ENCODE data around the gene DAAM1. TPM values are rescaled to one million over a fixed set of nuclear protein-coding genes. Genes with fewer than 3 reads are reported as not detected.
A peak's percentile ranks its signal among the peaks of the same experiment; 100 is the strongest.

The DAAM1 gene
- total RNA-seq, 1 experiment from 2014 or later, result 30.4 TPM

GRCh38 chr14:59330455-59330854 lies 142.0 kb downstream of the DAAM1 start:
- Mint-ChIP-seq H3K9me3 (no peaks in the 10 kb centered on the region), H3K27me3 (ENCODE audit: low read depth) (no peaks in the 10 kb centered on the region), H3K4me1 (peaks cover 59% of the 10 kb centered on the region), H3K36me3 (peaks cover 10% of the 10 kb centered on the region), H3K4me3 (no peak overlapping the region), H3K27ac (peak overlapping the region; percentile 28; the same call in 1 of the 2 replicates)
- ATAC-seq, result peak; percentile 60
- TF ChIP-seq JUN (CRISPR knock-in tag; IDR thresholded peaks at IDR 0.05) (no peak), SP1 (CRISPR knock-in tag; conservative IDR thresholded peaks at IDR 0.05) (no peak)
- no peak for DNase-seq (ENCODE audit: low spot score)
- CTCF ChIA-PET, result interaction anchor here (0.8 to 0.9 kb wide), 2 partner anchors 95 to 246 kb away, joined by 3 to 4 read pairs; partner anchors contain the start of gene CCDC175
- POLR2A ChIA-PET, result interaction anchor here (1.1 to 1.4 kb wide), 3 partner anchors 9 to 142 kb away, joined by 3 read pairs; partner anchors contain the start of gene DAAM1

GRCh38 chr14:59331217-59331616 lies 142.8 kb downstream of the DAAM1 start:
- no peak overlapping the region for H3K4me3 Mint-ChIP-seq
- DNase-seq (ENCODE audit: low spot score), result peak; percentile 47

GRCh38 chr14:59332727-59333126 lies 144.3 kb downstream of the DAAM1 start:
- Mint-ChIP-seq H3K36me3 (peaks cover 10% of the 10 kb centered on the region), H3K4me1 (peaks cover 81% of the 10 kb centered on the region), H3K27ac (no peak overlapping the region), H3K27me3 (ENCODE audit: low read depth) (no peaks in the 10 kb centered on the region), H3K9me3 (no peaks in the 10 kb centered on the region), H3K4me3 (no peak overlapping the region)
- POLR2A ChIA-PET, result no interaction called here
- CTCF ChIA-PET, result no interaction called here
- TF ChIP-seq ZBTB21 (CRISPR knock-in tag; IDR thresholded peaks at IDR 0.05; ENCODE audit: borderline replicate concordance) (no peak), NFE2L1 (CRISPR knock-in tag; IDR thresholded peaks at IDR 0.05) (no peak), CDX4 (CRISPR knock-in tag; IDR thresholded peaks at IDR 0.05; ENCODE audit: borderline replicate concordance) (no peak), AFF4 (CRISPR knock-in tag; IDR thresholded peaks at IDR 0.05; ENCODE audit: borderline replicate concordance) (no peak), STAT6 (CRISPR knock-in tag; conservative IDR thresholded peaks at IDR 0.05; ENCODE audit: low read depth) (no peak), USF2 (CRISPR knock-in tag; IDR thresholded peaks at IDR 0.05) (no peak), TCF7 (CRISPR knock-in tag; IDR thresholded peaks at IDR 0.05; ENCODE audit: low read depth) (no peak), FOXJ3 (CRISPR knock-in tag; IDR thresholded peaks at IDR 0.05; ENCODE audit: borderline replicate concordance) (no peak), PRRX2 (CRISPR knock-in tag; IDR thresholded peaks at IDR 0.05) (no peak), HMGXB4 (CRISPR knock-in tag; IDR thresholded peaks at IDR 0.05) (no peak)
- TF ChIP-seq, protein P1, sequence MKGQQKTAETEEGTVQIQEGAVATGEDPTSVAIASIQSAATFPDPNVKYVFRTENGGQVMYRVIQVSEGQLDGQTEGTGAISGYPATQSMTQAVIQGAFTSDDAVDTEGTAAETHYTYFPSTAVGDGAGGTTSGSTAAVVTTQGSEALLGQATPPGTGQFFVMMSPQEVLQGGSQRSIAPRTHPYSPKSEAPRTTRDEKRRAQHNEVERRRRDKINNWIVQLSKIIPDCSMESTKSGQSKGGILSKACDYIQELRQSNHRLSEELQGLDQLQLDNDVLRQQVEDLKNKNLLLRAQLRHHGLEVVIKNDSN (CRISPR knock-in tag; IDR thresholded peaks at IDR 0.05), result no peak
- TF ChIP-seq, protein P2, sequence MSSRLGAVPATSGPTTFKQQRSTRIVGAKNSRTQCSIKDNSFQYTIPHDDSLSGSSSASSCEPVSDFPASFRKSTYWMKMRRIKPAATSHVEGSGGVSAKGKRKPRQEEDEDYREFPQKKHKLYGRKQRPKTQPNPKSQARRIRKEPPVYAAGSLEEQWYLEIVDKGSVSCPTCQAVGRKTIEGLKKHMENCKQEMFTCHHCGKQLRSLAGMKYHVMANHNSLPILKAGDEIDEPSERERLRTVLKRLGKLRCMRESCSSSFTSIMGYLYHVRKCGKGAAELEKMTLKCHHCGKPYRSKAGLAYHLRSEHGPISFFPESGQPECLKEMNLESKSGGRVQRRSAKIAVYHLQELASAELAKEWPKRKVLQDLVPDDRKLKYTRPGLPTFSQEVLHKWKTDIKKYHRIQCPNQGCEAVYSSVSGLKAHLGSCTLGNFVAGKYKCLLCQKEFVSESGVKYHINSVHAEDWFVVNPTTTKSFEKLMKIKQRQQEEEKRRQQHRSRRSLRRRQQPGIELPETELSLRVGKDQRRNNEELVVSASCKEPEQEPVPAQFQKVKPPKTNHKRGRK (CRISPR knock-in tag; IDR thresholded peaks at IDR 0.05; ENCODE audit: borderline replicate concordance), result no peak
- TF ChIP-seq, protein P3, sequence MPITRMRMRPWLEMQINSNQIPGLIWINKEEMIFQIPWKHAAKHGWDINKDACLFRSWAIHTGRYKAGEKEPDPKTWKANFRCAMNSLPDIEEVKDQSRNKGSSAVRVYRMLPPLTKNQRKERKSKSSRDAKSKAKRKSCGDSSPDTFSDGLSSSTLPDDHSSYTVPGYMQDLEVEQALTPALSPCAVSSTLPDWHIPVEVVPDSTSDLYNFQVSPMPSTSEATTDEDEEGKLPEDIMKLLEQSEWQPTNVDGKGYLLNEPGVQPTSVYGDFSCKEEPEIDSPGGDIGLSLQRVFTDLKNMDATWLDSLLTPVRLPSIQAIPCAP (CRISPR knock-in tag; IDR thresholded peaks at IDR 0.05), result no peak
- DNase-seq (ENCODE audit: low spot score) (no peak), ATAC-seq (no peak)

More at GRCh38 chr14:59331217-59331616, 142.8 kb downstream of the DAAM1 start:
- CTCF ChIA-PET, result interaction anchor here (0.8 kb wide), 1 partner anchor 61 kb away, joined by 8 read pairs; no protein-coding TSS in a partner anchor
- Mint-ChIP-seq H3K4me1 (peaks cover 66% of the 10 kb centered on the region), H3K27ac (peak overlapping the region; percentile 34), H3K36me3 (peaks cover 10% of the 10 kb centered on the region), H3K9me3 (no peaks in the 10 kb centered on the region), H3K27me3 (ENCODE audit: low read depth) (no peaks in the 10 kb centered on the region)
- ATAC-seq, result peak; percentile 76
- POLR2A ChIA-PET, result interaction anchor here (1.4 kb wide), 1 partner anchor 9 kb away, joined by 3 read pairs; no protein-coding TSS in a partner anchor
- TF ChIP-seq ZNF416 (CRISPR knock-in tag; IDR thresholded peaks at IDR 0.05) (no peak), ZNF423 (CRISPR knock-in tag; IDR thresholded peaks at IDR 0.05) (peak; percentile 64), MYBL2 (CRISPR knock-in tag; IDR thresholded peaks at IDR 0.05) (no peak), MAX (CRISPR knock-in tag; IDR thresholded peaks at IDR 0.05) (no peak)
